Stimulated activated CD8-positive, alpha-beta memory T cell treated with anti-CD3 and anti-CD28 coated beads, Interleukin-2, amount 100 ng/mL, for 48 hours (primary cell): ENCODE measurements around the gene NCBP2L.
"Not testable (repeated sequence)": the region's sequence is repeated elsewhere in the genome, so short reads cannot be mapped to it uniquely, and the experiment has no call there.

Experiments used
- DNase-seq, 2 donors: peaks; one replicate each; pipeline ENCODE4 v3.0.0-alpha.2; 2020; ENCODE audit warnings: low read depth in 2 of 2

Gene NCBP2L

GRCh38 chrX:107810053-107810452 lies 32.5 kb downstream of the NCBP2L start:
- not testable (repeated sequence) for DNase-seq

DNA sequence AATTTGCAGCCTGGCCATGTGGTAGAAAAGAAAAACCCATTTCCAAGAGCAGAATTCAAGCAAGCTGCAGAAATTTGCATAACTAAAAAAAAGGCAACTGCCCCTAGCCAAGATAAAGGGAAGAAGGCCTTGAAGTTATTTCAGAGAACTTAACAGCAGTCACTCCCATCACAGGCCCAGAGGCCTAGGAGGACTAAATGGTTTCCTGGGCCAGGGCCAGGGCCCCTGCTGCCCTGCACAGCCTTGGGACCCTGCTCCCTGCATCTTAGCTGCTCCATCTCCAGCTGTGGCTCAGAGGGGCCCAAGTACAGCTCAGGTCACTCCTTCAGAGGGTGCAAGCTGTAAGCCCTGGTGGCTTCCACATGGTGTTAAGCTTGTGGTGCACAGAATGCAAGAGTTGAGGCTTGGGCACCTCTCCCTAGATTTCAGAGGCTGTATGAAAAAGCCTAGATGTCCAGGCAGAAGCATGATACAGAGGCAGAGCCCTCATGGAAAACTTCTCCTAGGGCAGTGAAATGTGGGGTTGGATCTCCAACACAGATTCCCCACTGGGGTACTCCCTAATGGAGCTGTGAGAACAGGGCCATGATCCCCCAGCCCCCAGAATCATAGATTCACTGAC lies 41.5 kb downstream of the NCBP2L start:
- no peak for DNase-seq

- no peak for DNase-seq
Observed at GRCh38 chrX:107823042-107823441, 45.5 kb downstream of the NCBP2L start.

GRCh38 chrX:107823456-107823855 lies 45.9 kb downstream of the NCBP2L start:
- no peak for DNase-seq

DNA sequence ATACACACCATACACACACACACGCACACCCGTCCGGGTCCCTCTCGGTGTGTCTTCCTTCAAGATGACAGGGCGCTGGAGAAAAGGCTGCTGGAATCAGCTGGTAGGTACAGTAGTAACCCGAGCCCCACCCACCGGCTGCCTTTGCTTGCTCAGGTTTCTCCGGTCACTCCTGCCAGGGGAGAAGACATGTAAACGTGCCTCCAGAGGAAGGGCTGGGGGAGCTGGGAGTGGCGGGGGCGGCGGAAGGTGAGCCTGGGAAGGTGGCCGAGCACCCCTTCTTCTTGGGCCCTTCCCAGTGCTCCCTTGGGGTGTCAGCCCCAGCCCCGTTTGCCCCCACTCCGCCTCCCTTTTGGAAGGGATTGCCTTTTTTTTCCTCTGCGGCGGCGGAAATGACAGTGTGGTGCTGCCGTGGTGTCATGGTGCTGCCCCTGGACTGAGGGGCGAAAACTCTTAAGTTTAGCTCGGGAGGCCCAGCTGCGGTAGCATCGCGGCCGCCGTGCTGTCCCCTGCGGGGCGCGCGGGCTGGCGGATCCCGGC lies 48.2 kb downstream of the NCBP2L start, which contains the start of gene MID2:
Gene MID2 (plus strand): TSS at position 169 of the 540 bp plus-strand sequence. CDS start 561 bp downstream, outside the sequence.
- DNase-seq = peak; percentile 13 to 14

DNA sequence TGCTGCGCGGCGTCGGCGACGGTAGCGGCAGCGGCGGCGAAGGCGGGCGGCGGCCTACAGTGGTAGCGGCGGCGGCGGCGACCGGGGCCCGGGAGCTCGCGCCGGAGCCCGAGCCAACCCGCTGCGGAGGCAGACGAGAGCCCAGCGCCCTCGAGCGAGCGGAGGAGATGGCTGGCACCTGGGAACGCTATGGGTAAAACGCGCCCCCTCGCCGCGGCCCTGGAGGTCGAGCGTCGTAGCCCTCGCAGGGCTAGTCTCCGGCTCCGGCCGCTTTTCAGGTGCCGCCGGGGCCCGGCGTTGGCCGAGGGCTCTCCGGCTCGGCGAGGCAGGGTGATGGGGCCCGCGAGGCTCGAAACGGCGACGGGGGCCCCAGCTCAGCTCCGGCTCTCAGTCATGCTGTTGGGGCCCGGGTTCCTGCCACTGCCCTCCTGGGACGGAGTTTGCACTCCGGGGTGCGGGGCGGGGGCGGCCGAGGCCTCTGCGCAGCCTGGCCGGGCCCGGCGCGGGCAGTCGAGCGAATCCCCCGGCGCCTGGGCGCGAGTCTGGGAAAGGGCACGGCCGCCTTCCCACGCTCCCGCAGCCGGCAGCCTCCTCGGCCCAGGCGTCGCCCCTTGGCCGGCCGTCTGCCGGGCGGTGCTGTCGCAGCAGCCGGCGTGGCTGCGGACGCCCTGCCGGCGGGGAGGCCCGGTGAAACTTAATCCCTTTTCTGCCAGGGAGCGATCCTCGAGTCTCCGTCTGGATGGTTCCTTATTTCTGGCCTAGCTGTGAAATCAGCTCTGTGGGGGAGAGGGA lies 48.9 kb downstream of the NCBP2L start:
- peak; percentile 4 to 8 for DNase-seq

DNA sequence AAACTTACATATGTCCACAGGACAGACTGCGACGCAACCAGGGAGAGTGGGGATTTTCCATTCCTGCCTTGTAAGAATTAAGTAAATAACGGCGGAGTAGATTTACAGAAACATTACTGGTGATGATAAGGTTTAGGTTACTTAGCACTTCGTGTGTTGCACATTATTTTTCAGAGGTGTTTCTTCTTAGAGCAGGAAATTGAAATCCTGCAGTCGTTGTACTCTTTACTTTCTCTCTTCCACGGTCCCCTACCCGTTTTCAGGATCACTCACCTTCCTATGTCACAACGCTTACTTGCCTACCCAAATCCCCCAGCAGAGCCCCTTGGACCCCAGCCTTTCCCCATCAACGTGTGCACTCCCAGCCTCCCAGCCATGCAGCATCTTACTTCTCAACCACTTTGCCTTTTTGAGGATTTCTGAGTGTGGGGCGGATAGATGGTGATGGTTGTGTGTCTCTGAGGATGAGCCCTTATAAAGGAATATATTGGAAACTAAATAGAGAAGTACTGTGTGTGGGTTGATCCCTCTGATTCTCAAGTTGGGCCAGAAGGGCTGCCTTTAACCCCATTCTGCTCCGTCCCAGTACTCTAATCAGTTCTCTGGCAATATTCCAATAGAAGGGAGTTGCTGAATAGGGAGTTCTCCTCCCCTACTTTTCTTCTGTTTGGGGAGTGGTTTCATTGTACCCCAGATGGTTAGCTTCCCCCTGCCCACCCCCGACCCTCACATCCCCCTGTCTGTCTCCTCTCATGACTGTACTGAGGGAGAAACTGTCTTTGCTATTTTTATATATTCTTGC lies 49.7 kb downstream of the NCBP2L start:
- DNase-seq = no peak

GRCh38 chrX:107827852-107828251 lies 50.3 kb downstream of the NCBP2L start:
- no peak for DNase-seq

- no peak for DNase-seq
Observed at GRCh38 chrX:107829878-107830277, 52.3 kb downstream of the NCBP2L start.

- no peak for DNase-seq
Observed at GRCh38 chrX:107831071-107831730, 53.7 kb downstream of the NCBP2L start.

DNA sequence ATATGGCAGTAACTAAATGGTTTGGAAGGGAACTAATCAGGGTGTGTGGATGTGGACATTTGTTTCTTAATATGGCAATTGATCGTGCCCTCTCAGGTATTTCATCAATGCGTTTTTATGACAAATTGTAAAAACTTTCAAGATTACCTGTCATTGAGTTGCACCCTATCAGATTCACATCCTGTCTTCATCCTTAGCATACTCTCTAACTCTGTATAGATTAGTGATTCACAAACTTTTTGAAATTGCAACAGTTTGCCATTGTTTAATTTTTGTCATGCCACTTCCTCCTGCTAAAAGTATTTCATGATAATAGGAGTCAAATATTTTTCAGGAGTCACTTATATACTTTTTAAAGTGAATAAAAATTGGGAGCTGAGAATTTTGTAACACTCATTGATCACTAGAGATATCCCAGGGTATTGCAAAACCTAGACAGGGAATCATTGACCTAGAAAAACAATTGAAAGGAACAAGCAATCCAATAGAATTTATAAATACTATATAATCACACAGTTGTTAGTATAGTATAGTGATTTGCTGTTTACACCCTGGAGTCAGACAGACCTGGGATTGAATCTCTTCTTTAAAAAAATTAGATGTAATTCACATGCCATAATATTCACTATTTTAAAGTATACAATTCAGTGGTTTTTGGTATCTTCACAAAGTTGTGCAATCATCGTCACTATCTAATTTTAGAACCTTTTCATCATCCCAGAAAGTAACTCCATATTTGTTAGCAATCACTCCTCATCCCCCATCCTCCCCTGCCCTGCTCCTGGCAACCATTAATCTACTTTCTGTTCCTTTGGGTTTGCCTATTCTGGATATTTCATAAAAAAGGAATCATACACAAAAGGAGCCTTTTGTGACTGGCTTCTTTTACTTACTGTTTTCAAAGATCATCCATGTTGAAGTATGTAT lies 57.0 kb downstream of the NCBP2L start:
- DNase-seq = no peak

GRCh38 chrX:107836958-107837357 lies 59.4 kb downstream of the NCBP2L start:
- DNase-seq = no peak

DNA sequence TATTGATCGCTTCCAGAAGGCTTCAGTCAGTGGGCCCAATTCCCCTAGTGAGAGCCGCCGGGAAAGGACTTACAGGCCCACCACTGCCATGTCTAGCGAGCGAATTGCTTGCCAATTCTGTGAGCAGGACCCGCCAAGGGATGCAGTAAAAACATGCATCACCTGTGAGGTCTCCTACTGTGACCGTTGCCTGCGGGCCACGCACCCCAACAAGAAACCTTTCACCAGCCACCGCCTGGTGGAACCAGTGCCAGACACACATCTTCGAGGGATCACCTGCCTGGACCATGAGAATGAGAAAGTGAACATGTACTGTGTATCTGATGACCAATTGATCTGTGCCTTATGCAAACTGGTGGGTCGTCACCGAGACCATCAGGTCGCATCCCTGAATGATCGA lies 63.4 kb downstream of the NCBP2L start:
- no peak for DNase-seq

DNA sequence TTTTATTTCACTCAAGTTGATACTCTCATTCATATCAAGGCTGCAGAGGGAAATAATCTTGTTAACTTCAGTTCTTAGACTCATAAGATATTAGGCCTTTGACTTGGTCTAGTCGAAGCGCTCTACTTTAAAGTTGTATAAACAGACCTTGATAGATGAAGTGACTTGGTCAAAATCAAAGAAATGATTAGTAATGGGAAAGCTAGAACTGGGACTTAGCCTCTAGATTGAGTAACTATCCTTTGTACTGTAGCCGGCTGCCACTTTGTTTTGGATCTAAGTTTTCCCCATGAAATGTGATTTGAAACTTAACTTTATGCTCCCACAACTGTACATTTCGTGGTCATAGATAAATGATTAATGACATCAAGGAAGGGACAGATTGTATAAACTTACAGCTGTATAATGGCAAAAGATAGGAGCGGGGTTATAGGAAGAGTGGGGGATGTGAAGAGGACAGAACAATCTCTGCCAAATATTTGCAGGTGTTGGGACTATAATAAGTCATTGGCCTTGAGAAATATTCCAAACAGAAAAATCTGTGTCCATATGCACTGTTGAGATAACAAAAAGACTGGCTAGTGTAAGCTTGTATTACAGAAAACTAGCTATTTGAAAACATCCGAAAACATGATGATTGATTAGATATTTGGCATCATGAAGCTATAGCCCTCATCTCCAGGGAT lies 65.3 kb downstream of the NCBP2L start:
- no peak for DNase-seq
